Neural cell (in vitro differentiated cells): ENCODE results near the gene IMMP2L.

Source experiments
- CTCF ChIP-seq: fragments of 450-650 bp; IDR thresholded peaks from 2 replicates; pipeline ENCODE4 v1.5.1; 2014; ENCODE audit warnings: antibody characterized with exemption, mild to moderate bottlenecking, moderate library complexity; ENCODE audit not compliant: poor library complexity, severe bottlenecking
- EP300 ChIP-seq: fragments of 450-650 bp; conservative IDR thresholded peaks from 2 replicates; pipeline ENCODE4 v1.6.1; 2014; ENCODE audit warnings: antibody characterized with exemption, mild to moderate bottlenecking, moderate library complexity; ENCODE audit not compliant: poor library complexity, severe bottlenecking
- EZH2 ChIP-seq: fragments of 200-600, 300-800 bp; shearing (Covaris generic), sonication (generic); IDR thresholded peaks from 2 replicates; pipeline ENCODE4 v1.6.1; 2014; ENCODE audit warnings: antibody characterized with exemption, low read length, borderline replicate concordance, mild to moderate bottlenecking; ENCODE audit not compliant: insufficient read depth, poor library complexity, severe bottlenecking
- MXI1 ChIP-seq: fragments of 450-650 bp; conservative IDR thresholded peaks from 2 replicates; pipeline ENCODE4 v1.6.1; 2014; ENCODE audit warnings: antibody characterized with exemption, mild to moderate bottlenecking; ENCODE audit not compliant: poor library complexity, severe bottlenecking
- POLR2AphosphoS5 ChIP-seq: IDR thresholded peaks from 2 replicates; pipeline ENCODE4 v1.6.1; 2012
- RAD21 ChIP-seq: fragments of 450-650 bp; conservative IDR thresholded peaks from 2 replicates; pipeline ENCODE4 v1.6.1; 2014; ENCODE audit warnings: antibody characterized with exemption, mild to moderate bottlenecking, moderate library complexity
- REST ChIP-seq: IDR thresholded peaks from 2 replicates; pipeline ENCODE4 v1.6.1; 2012; ENCODE audit warnings: borderline replicate concordance
- SMC3 ChIP-seq: fragments of 450-650 bp; conservative IDR thresholded peaks from 2 replicates; pipeline ENCODE4 v1.6.1; 2014; ENCODE audit warnings: antibody characterized with exemption, mild to moderate bottlenecking, moderate library complexity; ENCODE audit not compliant: poor library complexity
- TAF1 ChIP-seq: IDR thresholded peaks from 2 replicates; pipeline ENCODE4 v1.6.1; 2012; ENCODE audit warnings: low read depth

GRCh38 chr7:111510584-111511378 lies 51.5 kb downstream of the IMMP2L start:
- TF ChIP-seq CTCF (no peak), EP300 (no peak), MXI1 (no peak), EZH2 (no peak), TAF1 (no peak), POLR2AphosphoS5 (no peak), RAD21 (no peak), SMC3 (no peak), REST (no peak)
